A549 (cell line): ENCODE measurements around the gene HOXB9. TPM values are rescaled to one million over a fixed set of nuclear protein-coding genes. Genes with fewer than 3 reads are reported as not detected.

Source experiments
- ATAC-seq, 2 experiments: fragments of 200-7000 bp in 1 of 2; fragments of >200 bp in 1 of 2; cut with Nextera tagmentation in 1 of 2; cut with Tn5 transposase in 1 of 2; 3 replicates each; pipeline versions ENCODE4 v1.8.0 to v1.9.1; 2018 to 2020; ENCODE audit warnings: mild to moderate bottlenecking in 1 of 2, moderate library complexity in 1 of 2
- CTCF ChIA-PET: fragments of 300-600 bp; sonication (Branson Sonifier 250); formaldehyde crosslinking; extraction: SDS; loops from one replicate; lab custom pipeline; 2021; ENCODE audit warnings: antibody characterized with exemption, inconsistent platforms; lab: Yijun Ruan, JAX
- POLR2A ChIA-PET: fragments of 350-600 bp; formaldehyde crosslinking; extraction: SDS; loops from one replicate; lab custom pipeline; 2021; ENCODE audit warnings: antibody characterized with exemption, inconsistent platforms; lab: Yijun Ruan, JAX
- DNase-seq, 2 experiments: peaks; one replicate each; pipeline versions ENCODE4 v3.0.0 to v3.0.0-alpha.2; 2011 to 2016; ENCODE audit warnings: low read depth in 1 of 2, low spot score in 1 of 2
- FAIRE-seq: peaks from 2 replicates; lab custom pipeline; 2011; peaks lifted over from hg19 to GRCh38; lab: Jason Lieb, UNC
- H3K27ac ChIP-seq, 2 experiments: fragments of >200 bp; sonication (Bioruptor Twin); formaldehyde crosslinking; 3 replicates each; pipeline ENCODE4 v1.5.1; 2016 to 2017
- H3K4me1 ChIP-seq: fragments of >200 bp; sonication (Bioruptor Twin); formaldehyde crosslinking; 3 replicates; pipeline ENCODE4 v1.6.1; 2016
- H3K4me2 ChIP-seq: fragments of >200 bp; sonication (Bioruptor Twin); formaldehyde crosslinking; 3 replicates; pipeline ENCODE4 v1.6.1; 2016
- H3K4me3 ChIP-seq: fragments of >200 bp; sonication (Bioruptor Twin); formaldehyde crosslinking; 3 replicates; pipeline ENCODE4 v1.5.1; 2016
- H3K9me3 ChIP-seq: fragments of >200 bp; sonication (Bioruptor Twin); formaldehyde crosslinking; 3 replicates; pipeline ENCODE4 v1.6.1; 2016
- CHD2 ChIP-seq: fragments of 150-350 bp; IDR thresholded peaks from 2 replicates; pipeline ENCODE4 v1.6.1; 2014; ENCODE audit warnings: low read length; ENCODE audit not compliant: partially characterized antibody
- E2F6 ChIP-seq: IDR thresholded peaks from 2 replicates; pipeline ENCODE4 v1.6.1; 2012; ENCODE audit warnings: low read depth, borderline replicate concordance
- EHF ChIP-seq: fragments of 250-450 bp; sonication (Bioruptor Pico); IDR thresholded peaks from 2 replicates; pipeline ENCODE4 v1.5.0; 2020; ENCODE audit warnings: mild to moderate bottlenecking
- MAFK ChIP-seq: fragments of 450-650 bp; IDR thresholded peaks from 2 replicates; pipeline ENCODE4 v1.6.1; 2014; ENCODE audit not compliant: partially characterized antibody
- MAX ChIP-seq: IDR thresholded peaks from 2 replicates; pipeline ENCODE4 v1.6.1; 2012
- POLR2A ChIP-seq: IDR thresholded peaks from 2 replicates; pipeline ENCODE4 v1.6.1; 2012; ENCODE audit warnings: mild to moderate bottlenecking, low read length
- RAD21 ChIP-seq, 2 experiments: fragments of >200 bp in 1 of 2; sonication (Bioruptor Twin) in 1 of 2; formaldehyde crosslinking in 1 of 2; IDR thresholded peaks in 1 of 2; conservative IDR thresholded peaks in 1 of 2; 2 replicates in 1 of 2; 3 replicates in 1 of 2; pipeline ENCODE4 v1.6.1; 2012 to 2018; ENCODE audit warnings: inconsistent platforms in 1 of 2
- RCOR1 ChIP-seq: fragments of 150-350 bp; IDR thresholded peaks from 2 replicates; pipeline ENCODE4 v1.6.1; 2014; ENCODE audit warnings: antibody characterized with exemption, low read length, low read depth
- REST ChIP-seq: fragments of 200-600 bp; sonication (generic); IDR thresholded peaks from 2 replicates; pipeline ENCODE4 v1.6.1; 2016; ENCODE audit warnings: antibody characterized with exemption, mild to moderate bottlenecking, moderate library complexity
- RFX5 ChIP-seq: fragments of 450-650 bp; IDR thresholded peaks from 2 replicates; pipeline ENCODE4 v1.7.1; 2014; ENCODE audit warnings: antibody characterized with exemption, mild to moderate bottlenecking, moderate library complexity
- RNF2 ChIP-seq: fragments of 200-600 bp; sonication (generic); IDR thresholded peaks from 2 replicates; pipeline ENCODE4 v1.6.1; 2016; ENCODE audit warnings: low read depth, mild to moderate bottlenecking, antibody characterized with exemption, moderate library complexity, borderline replicate concordance
- TP53 ChIP-seq: fragments of 250-450 bp; sonication (Bioruptor Pico); IDR thresholded peaks from 2 replicates; pipeline ENCODE4 v1.5.0; 2021; ENCODE audit warnings: mild to moderate bottlenecking, moderate library complexity
- ZFP36 ChIP-seq: fragments of 450-650 bp; IDR thresholded peaks from 2 replicates; pipeline ENCODE4 v1.6.1; 2014; ENCODE audit warnings: borderline replicate concordance; ENCODE audit not compliant: partially characterized antibody
- ZNF302 ChIP-seq: fragments of 250-450 bp; sonication (Bioruptor Pico); IDR thresholded peaks from 2 replicates; pipeline ENCODE4 v1.9.0; 2021; ENCODE audit warnings: inconsistent platforms, mild to moderate bottlenecking, moderate library complexity
- WGBS: methylation state at CpG from one replicate; pipeline ENCODE4 v1.1.6; 2017; ENCODE audit errors: missing lambda C conversion rate; 5-methylcytosine and 5-hydroxymethylcytosine counted together
- polyA plus RNA-seq, 4 experiments: library from polyadenylated mRNA; depleted of rRNA in 3 of 4; stranded (reverse); fragments of >200 nt; fragmentation: RNase III in 1 of 4; extraction: RNeasy Plus Mini Kit Qiagen cat#74134 plus additional on column Dnase treatment in 1 of 4; gene quantifications; 2 replicates in 3 of 4; 3 replicates in 1 of 4; pipeline ENCODE4 v1.2.3, GENCODE V29; 2011 to 2017
- TF ChIP-seq, protein P1 (sequence below): fragments of >200 bp; sonication (Bioruptor Twin); formaldehyde crosslinking; IDR thresholded peaks from 3 replicates; pipeline ENCODE4 v1.5.1; 2016

Gene HOXB9
- polyA plus RNA-seq, 2 of the 4 experiments (the other 2 are of a cell fraction), result 5.6 to 24.6 TPM

DNA sequence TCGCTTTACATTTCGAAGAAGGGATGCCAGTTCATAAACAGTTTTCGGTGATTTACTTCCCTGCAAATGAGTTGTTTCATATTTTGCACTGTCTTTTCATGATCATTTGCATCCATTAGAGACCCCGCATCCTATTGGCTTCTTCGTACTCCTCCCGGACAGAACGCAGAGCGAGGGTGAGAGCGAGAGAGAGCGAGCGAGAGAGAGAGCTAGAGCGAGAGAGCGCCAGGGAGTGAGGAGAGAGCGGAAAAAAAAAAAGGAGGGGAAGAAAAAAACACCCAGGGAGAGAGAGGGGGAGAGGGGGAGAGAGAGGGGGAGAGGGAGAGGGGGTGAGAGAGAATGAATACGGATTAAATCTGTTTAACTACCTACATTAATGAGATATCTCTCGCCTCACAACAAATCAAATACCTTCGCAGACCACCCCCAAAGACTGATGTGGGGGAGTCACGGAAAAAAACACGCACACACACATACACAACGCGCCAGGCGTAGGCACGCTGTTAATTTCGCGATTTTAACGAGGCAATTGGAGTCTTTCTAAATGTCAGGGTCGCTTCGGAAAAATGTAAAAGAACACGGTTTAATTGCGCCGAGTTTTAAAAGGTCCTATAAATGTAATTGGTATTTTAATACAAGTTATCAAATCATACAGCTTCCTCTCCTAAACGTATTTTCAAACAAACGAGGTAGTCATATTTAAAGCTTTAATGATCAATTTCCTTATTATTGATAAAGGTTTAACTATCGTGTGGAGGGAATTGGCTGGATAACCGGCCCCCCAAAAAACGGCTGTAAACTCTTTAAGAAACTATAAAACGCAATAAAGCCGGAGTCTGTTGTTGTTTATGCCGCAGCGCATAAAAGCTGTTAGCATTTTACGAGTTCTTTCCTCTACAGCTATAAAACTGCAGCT lies 10.9 kb downstream of the HOXB9 start, which contains the start of gene HOXB8:
HOXB8 (minus strand) TSS at position 246 of the 916 bp plus-strand sequence. CDS start 588 bp downstream, outside the sequence.
- no peak for FAIRE-seq
- H3K27ac ChIP-seq, result peak within 1 kb of the TSS; percentile 93 to 99
- POLR2A ChIA-PET, result interaction anchor here (2.9 kb wide), 1 partner anchor 10 kb away, joined by 30 read pairs; the partner anchor contains the start of gene HOXB9
- no peak for ATAC-seq
- H3K4me3 ChIP-seq, result peak within 1 kb of the TSS; percentile 74
- CTCF ChIA-PET, result interaction anchor here (0.8 to 4.8 kb wide), 21 partner anchors 8 to 597 kb away, joined by 3 to 37 read pairs (median 4); partner anchors contain the start of gene HOXB9
- no peak for TF ChIP-seq RAD21 (conservative IDR thresholded peaks at IDR 0.05 in 1 of 2, IDR thresholded peaks at IDR 0.05 in 1 of 2)
- TF ChIP-seq RNF2, result no peak
- no peak for TF ChIP-seq RFX5
- TF ChIP-seq RCOR1, result no peak
- TF ChIP-seq EHF, result no peak
- no peak for TF ChIP-seq REST
- no peak for TF ChIP-seq TP53
- TF ChIP-seq POLR2A, result no peak
- TF ChIP-seq, protein P1, sequence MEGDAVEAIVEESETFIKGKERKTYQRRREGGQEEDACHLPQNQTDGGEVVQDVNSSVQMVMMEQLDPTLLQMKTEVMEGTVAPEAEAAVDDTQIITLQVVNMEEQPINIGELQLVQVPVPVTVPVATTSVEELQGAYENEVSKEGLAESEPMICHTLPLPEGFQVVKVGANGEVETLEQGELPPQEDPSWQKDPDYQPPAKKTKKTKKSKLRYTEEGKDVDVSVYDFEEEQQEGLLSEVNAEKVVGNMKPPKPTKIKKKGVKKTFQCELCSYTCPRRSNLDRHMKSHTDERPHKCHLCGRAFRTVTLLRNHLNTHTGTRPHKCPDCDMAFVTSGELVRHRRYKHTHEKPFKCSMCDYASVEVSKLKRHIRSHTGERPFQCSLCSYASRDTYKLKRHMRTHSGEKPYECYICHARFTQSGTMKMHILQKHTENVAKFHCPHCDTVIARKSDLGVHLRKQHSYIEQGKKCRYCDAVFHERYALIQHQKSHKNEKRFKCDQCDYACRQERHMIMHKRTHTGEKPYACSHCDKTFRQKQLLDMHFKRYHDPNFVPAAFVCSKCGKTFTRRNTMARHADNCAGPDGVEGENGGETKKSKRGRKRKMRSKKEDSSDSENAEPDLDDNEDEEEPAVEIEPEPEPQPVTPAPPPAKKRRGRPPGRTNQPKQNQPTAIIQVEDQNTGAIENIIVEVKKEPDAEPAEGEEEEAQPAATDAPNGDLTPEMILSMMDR, result no peak
- no peak for TF ChIP-seq MAFK
- TF ChIP-seq ZNF302, result no peak
- TF ChIP-seq MAX, result no peak
- TF ChIP-seq CHD2, result no peak
- TF ChIP-seq, all 56 proteins: peak for 0
- 66% methylated on average over 41 of the region's 41 CpGs for WGBS
- Histone ChIP-seq H3K4me2 (peak within 1 kb of the TSS; percentile 98), H3K4me1 (peaks cover 12% of the 10 kb centered on the region), H3K9me3 (no peaks in the 10 kb centered on the region)
- peak in 1 of 2 experiments; percentile 39 for DNase-seq

GRCh38 chr17:48613862-48614694 lies 12.1 kb downstream of the HOXB9 start:
- no peaks in the 10 kb centered on the region for H3K9me3 ChIP-seq
- peak overlapping the region; percentile 74 for H3K4me3 ChIP-seq
- DNase-seq (peak; percentile 64 to 71), ATAC-seq (peak; percentile 27 to 54), FAIRE-seq (no peak)
- WGBS, result 1% methylated on average over 49 of the region's 55 CpGs
- H3K4me1 ChIP-seq, result peaks cover 20% of the 10 kb centered on the region
- peak; percentile 40; the same call in 1 of the 2 replicates for TF ChIP-seq E2F6
- peak; percentile 55 for TF ChIP-seq POLR2A
- no peak for TF ChIP-seq RFX5
- TF ChIP-seq MAX, result peak; percentile 75; the same call in 1 of the 2 replicates
- 0 out of 2 replicates have a peak, but pooled peaks have one; percentile 56 for TF ChIP-seq RNF2
- peak; percentile 21 for TF ChIP-seq ZFP36
- peak overlapping the region; percentile 93 to 99 for H3K27ac ChIP-seq
- POLR2A ChIA-PET, result interaction anchor here (0.6 to 2.9 kb wide), 5 partner anchors 11 to 566 kb away, joined by 3 to 30 read pairs (median 4); partner anchors contain the start of genes HOXB9 and NFE2L1
- CTCF ChIA-PET, result interaction anchor here (0.8 to 3.0 kb wide), 22 partner anchors 9 to 596 kb away, joined by 3 to 17 read pairs (median 4); partner anchors contain the start of gene HOXB9
- H3K4me2 ChIP-seq, result peak overlapping the region; percentile 98
